ENCODE results near the gene BLZF1. TPM values are rescaled to one million over a fixed set of nuclear protein-coding genes. Genes with fewer than 3 reads are reported as not detected.
"Not testable (repeated sequence)": the region's sequence is repeated elsewhere in the genome, so short reads cannot be mapped to it uniquely, and the experiment has no call there.

BLZF1 gene
- total and polyA plus RNA-seq, 10 of the 15 experiments (the other 5 are each of a cell fraction or from before 2014, with no cell fraction given): 5.1 to 11.9 (median 9.0) TPM

DNA sequence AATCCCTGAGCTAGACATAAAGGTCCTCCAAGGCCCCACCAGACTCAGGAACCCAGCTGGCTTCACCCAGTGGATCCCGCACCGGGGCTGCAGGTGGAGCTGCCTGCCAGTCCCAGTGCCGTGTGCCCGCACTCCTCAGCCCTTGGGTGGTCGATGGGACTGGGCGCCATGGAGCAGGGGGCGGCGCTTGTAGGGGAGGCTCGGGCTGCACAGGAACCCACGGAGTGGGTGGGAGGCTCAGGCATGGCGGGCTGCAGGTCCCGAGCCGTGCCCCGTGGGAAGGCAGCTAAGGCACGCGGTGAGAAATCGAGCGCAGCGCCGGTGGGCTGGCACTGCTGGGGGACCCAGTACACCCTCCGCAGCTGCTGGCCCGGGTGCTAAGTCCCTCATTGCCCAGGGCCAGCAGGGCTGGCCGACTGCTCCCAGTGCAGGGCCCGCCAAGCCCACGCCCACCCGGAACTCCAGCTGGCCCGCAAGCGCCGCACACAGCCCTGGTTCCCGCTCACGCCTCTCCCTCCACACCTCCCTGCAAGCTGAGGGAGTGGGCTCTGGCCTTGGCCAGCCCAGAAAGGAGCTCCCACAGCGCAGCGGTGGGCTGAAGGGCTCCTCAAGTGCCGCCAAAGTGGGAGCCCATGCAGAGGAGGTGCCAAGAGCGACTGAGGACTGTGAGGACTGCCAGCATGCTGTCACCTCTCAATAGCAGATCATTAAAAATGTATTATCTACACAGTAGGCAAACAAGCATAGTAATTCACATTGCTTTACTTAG, 30.9 kb upstream of the BLZF1 start:
- WGBS (ENCODE audit: insufficient coverage, insufficient replicate concordance, low lambda C conversion rate, missing lambda C conversion rate): 90% methylated on average over 28 of the region's 35 CpGs
- RAD21 ChIA-PET (ENCODE audit: unreplicated experiment): interaction anchor here (1.0 to 1.1 kb wide), 3 partner anchors 11 to 733 kb away, joined by 3 to 5 read pairs (median 4); no protein-coding TSS in a partner anchor

DNA sequence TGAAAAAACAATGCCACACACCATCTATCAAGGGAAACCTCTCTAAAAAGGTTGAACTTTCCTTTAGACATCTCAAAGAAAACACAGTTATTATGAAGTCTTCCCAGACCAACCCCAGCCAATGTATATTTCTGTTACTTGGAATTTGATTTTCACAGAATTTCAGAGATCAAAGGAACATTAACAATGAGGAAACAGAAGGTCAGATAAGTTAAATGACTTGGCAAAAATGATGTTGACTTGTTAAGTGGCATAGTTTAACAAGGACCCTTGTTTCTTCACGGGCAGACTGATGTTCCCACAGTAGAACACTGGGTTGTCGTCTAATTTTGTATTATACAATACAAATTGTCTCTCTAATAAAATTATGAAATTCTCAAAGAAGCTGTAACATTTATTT, 29.4 kb upstream of the BLZF1 start:
- intact Hi-C loops (cut with micrococcal nuclease; ENCODE audit: unreplicated experiment) (no loop called here), in situ Hi-C loops (cut with MboI) (no loop called here)
- Histone ChIP-seq H3K27ac (ENCODE audit: control insufficient read depth, insufficient read depth) (no peak overlapping the region), H3K4me3 (no peak overlapping the region), H2AFZ (ENCODE audit: control insufficient read depth, low read depth, low read length) (no peak overlapping the region), H3K36me3 (ENCODE audit: control insufficient read depth in 2 of 2, insufficient read depth in 2 of 2, low read length in 1 of 2) (no peaks in the 10 kb centered on the region), H3K79me2 (ENCODE audit: control insufficient read depth, insufficient read depth, low read length) (no peaks in the 10 kb centered on the region), H3K9ac (ENCODE audit: control insufficient read depth, insufficient read depth, low read length) (no peak overlapping the region), H3K9me3 (replicated peaks; ENCODE audit: control insufficient read depth, insufficient read depth, low read length) (peaks cover 2% of the 10 kb centered on the region; the same call in 1 of the 3 replicates), H4K20me1 (ENCODE audit: control insufficient read depth, insufficient read depth) (no peaks in the 10 kb centered on the region), H3K4me2 (ENCODE audit: control insufficient read depth, insufficient read depth) (no peak overlapping the region), H3K27me3 (replicated peaks in 1 of 2; ENCODE audit: control insufficient read depth in 2 of 2, insufficient read depth in 2 of 2, low read length in 1 of 2) (no peaks in the 10 kb centered on the region), H3K4me1 (ENCODE audit: control insufficient read depth, insufficient read depth, low read length) (no peaks in the 10 kb centered on the region)
- DNase-seq (ENCODE audit: low read depth, low spot score) (no peak), FAIRE-seq (no peak), ATAC-seq (no peak)
- ChIA-PET RAD21 (ENCODE audit: unreplicated experiment) (interaction anchor here (1.0 kb wide), 2 partner anchors 10 to 735 kb away, joined by 3 to 4 read pairs; no protein-coding TSS in a partner anchor), SMC1A (ENCODE audit: uncharacterized antibody, unreplicated experiment) (interaction anchor here (1.0 to 1.6 kb wide), 2 partner anchors 10 to 226 kb away, joined by 3 read pairs; no protein-coding TSS in a partner anchor), CTCF (interaction anchor here (1.8 kb wide), 1 partner anchor 10 kb away, joined by 8 read pairs; no protein-coding TSS in a partner anchor), POLR2A (no interaction called here)
- BruUV-seq (replicated peaks): no TSS peak
- WGBS (ENCODE audit: insufficient coverage, insufficient replicate concordance, low lambda C conversion rate, missing lambda C conversion rate): 87% methylated on average over 2 of the region's 2 CpGs
- TF ChIP-seq, protein P1, sequence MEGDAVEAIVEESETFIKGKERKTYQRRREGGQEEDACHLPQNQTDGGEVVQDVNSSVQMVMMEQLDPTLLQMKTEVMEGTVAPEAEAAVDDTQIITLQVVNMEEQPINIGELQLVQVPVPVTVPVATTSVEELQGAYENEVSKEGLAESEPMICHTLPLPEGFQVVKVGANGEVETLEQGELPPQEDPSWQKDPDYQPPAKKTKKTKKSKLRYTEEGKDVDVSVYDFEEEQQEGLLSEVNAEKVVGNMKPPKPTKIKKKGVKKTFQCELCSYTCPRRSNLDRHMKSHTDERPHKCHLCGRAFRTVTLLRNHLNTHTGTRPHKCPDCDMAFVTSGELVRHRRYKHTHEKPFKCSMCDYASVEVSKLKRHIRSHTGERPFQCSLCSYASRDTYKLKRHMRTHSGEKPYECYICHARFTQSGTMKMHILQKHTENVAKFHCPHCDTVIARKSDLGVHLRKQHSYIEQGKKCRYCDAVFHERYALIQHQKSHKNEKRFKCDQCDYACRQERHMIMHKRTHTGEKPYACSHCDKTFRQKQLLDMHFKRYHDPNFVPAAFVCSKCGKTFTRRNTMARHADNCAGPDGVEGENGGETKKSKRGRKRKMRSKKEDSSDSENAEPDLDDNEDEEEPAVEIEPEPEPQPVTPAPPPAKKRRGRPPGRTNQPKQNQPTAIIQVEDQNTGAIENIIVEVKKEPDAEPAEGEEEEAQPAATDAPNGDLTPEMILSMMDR (IDR thresholded peaks at IDR 0.05 in 2 of 3, conservative IDR thresholded peaks at IDR 0.05 in 1 of 3; ENCODE audit: control insufficient read depth in 2 of 3, extremely low read depth in 1 of 3, insufficient read depth in 1 of 3, low read depth in 3 of 3, low read length in 3 of 3): no peak
- no peak for TF ChIP-seq ETV6 (conservative IDR thresholded peaks at IDR 0.05 in 1 of 2, IDR thresholded peaks at IDR 0.05 in 1 of 2; ENCODE audit: borderline replicate concordance in 1 of 2, low read depth in 1 of 2)
- no peak for TF ChIP-seq ZZZ3 (IDR thresholded peaks at IDR 0.05; ENCODE audit: control insufficient read depth, insufficient read length, low read depth)

More for the DNA sequence above, 30.9 kb upstream of the BLZF1 start:
- H3K36me3 ChIP-seq (ENCODE audit: control insufficient read depth in 2 of 2, insufficient read depth in 2 of 2, low read length in 1 of 2); H3K27me3 ChIP-seq (replicated peaks in 1 of 2; ENCODE audit: control insufficient read depth in 2 of 2, insufficient read depth in 2 of 2, low read length in 1 of 2); POLR2A ChIA-PET; H2AFZ ChIP-seq (ENCODE audit: control insufficient read depth, low read depth, low read length); CTCF ChIA-PET; ATAC-seq; H3K4me3 ChIP-seq; in situ Hi-C loops (cut with MboI); H3K79me2 ChIP-seq (ENCODE audit: control insufficient read depth, insufficient read depth, low read length); FAIRE-seq; H4K20me1 ChIP-seq (ENCODE audit: control insufficient read depth, insufficient read depth); H3K9me3 ChIP-seq (replicated peaks; ENCODE audit: control insufficient read depth, insufficient read depth, low read length); H3K4me1 ChIP-seq (ENCODE audit: control insufficient read depth, insufficient read depth, low read length); intact Hi-C loops (cut with micrococcal nuclease; ENCODE audit: unreplicated experiment); H3K27ac ChIP-seq (ENCODE audit: control insufficient read depth, insufficient read depth); DNase-seq (ENCODE audit: low read depth, low spot score); H3K9ac ChIP-seq (ENCODE audit: control insufficient read depth, insufficient read depth, low read length); BruUV-seq (replicated peaks); H3K4me2 ChIP-seq (ENCODE audit: control insufficient read depth, insufficient read depth): not testable (repeated sequence)
- SMC1A ChIA-PET (ENCODE audit: uncharacterized antibody, unreplicated experiment): interaction anchor here (1.0 kb wide), 1 partner anchor 12 kb away, joined by 3 read pairs; no protein-coding TSS in a partner anchor

Measured in GM12878 (cell line).